Endothelial cell of umbilical vein (primary cell): ENCODE measurements around the gene TMOD1. TPM values are rescaled to one million over a fixed set of nuclear protein-coding genes. Genes with fewer than 3 reads are reported as not detected.

Source experiments
- BruUV-seq: library from RNA; stranded (reverse); fragments of 400-500 nt; replicated peaks from 2 replicates; lab custom pipeline; 2021; lab: Mats Ljungman, UMichigan
- CTCF ChIA-PET: fragments of 300-600, 350-600 bp; sonication (Branson Sonifier 250); formaldehyde crosslinking; loops from one replicate; lab custom pipeline; 2021; ENCODE audit warnings: antibody characterized with exemption, inconsistent platforms; lab: Charles Lee
- POLR2A ChIA-PET: fragments of 300-600, 350-600 bp; sonication (Branson Sonifier 250); formaldehyde crosslinking; loops from one replicate; lab custom pipeline; 2021; ENCODE audit warnings: antibody characterized with exemption, inconsistent platforms; lab: Charles Lee
- DNase-seq: peaks from one replicate; pipeline ENCODE4 v3.0.0-alpha.2; 2011; ENCODE audit warnings: low read depth, low spot score
- FAIRE-seq: peaks from 2 replicates; lab custom pipeline; 2011; peaks lifted over from hg19 to GRCh38; lab: Jason Lieb, UNC
- H2AFZ ChIP-seq: 2 replicates; pipeline ENCODE4 v1.6.0; 2012; ENCODE audit warnings: low read depth, low read length, control low read depth, inconsistent platforms
- H3K27ac ChIP-seq: 2 replicates; pipeline ENCODE4 v1.5.1; 2011; ENCODE audit warnings: low read depth, mild to moderate bottlenecking, control low read depth, low read length, moderate library complexity; ENCODE audit not compliant: insufficient read depth
- H3K27me3 ChIP-seq, 2 experiments: 2 replicates each; pipeline versions ENCODE4 v1.6.0 to v1.6.1; 2011; ENCODE audit warnings: low read length in 2 of 2, mixed read lengths in 1 of 2; ENCODE audit not compliant: control insufficient read depth in 2 of 2, insufficient read depth in 2 of 2
- H3K36me3 ChIP-seq, 2 experiments: 2 replicates in 1 of 2; 3 replicates in 1 of 2; pipeline ENCODE4 v1.5.1; 2011; ENCODE audit warnings: low read length in 2 of 2, mild to moderate bottlenecking in 1 of 2, moderate library complexity in 1 of 2; ENCODE audit not compliant: control insufficient read depth in 2 of 2, insufficient read depth in 2 of 2; ENCODE audit errors: extremely low read depth in 1 of 2
- H3K4me1 ChIP-seq: 3 replicates; pipeline ENCODE4 v1.5.1; 2011; ENCODE audit warnings: mild to moderate bottlenecking, low read length; ENCODE audit not compliant: control insufficient read depth, insufficient read depth; ENCODE audit errors: extremely low read depth
- H3K4me2 ChIP-seq: 2 replicates; pipeline ENCODE4 v1.6.1; 2011; ENCODE audit warnings: low read length, control low read depth, mixed read lengths; ENCODE audit not compliant: insufficient read depth
- H3K4me3 ChIP-seq, 3 experiments: fragments of 200-600 bp in 1 of 3; sonication (generic), shearing (Covaris generic) in 1 of 3; replicated peaks in 1 of 3; 2 replicates each; pipeline ENCODE4 v1.5.1; 2011 to 2016; ENCODE audit warnings: control low read depth in 3 of 3, low read length in 3 of 3, mild to moderate bottlenecking in 2 of 3, inconsistent platforms in 1 of 3, low read depth in 1 of 3, moderate library complexity in 1 of 3; ENCODE audit not compliant: insufficient read depth in 1 of 3
- H3K79me2 ChIP-seq: 2 replicates; pipeline ENCODE4 v1.6.0; 2012; ENCODE audit warnings: low read length, inconsistent platforms; ENCODE audit not compliant: control insufficient read depth, insufficient read depth
- H3K9ac ChIP-seq: replicated peaks from 2 replicates; pipeline ENCODE3; 2011; ENCODE audit warnings: low read length, control low read depth; ENCODE audit not compliant: insufficient read depth; ENCODE audit errors: extremely low read depth
- H3K9me1 ChIP-seq: replicated peaks from 3 replicates; pipeline ENCODE4 v1.6.0; 2011; ENCODE audit warnings: mild to moderate bottlenecking, low read length; ENCODE audit not compliant: control insufficient read depth, insufficient read depth; ENCODE audit errors: extremely low read depth
- H3K9me3 ChIP-seq: replicated peaks from 2 replicates; pipeline ENCODE4 v1.5.1; 2012; ENCODE audit warnings: low read length, inconsistent platforms; ENCODE audit not compliant: control insufficient read depth, insufficient read depth
- H4K20me1 ChIP-seq: replicated peaks from 2 replicates; pipeline ENCODE3; 2011; ENCODE audit warnings: mild to moderate bottlenecking, low read length; ENCODE audit not compliant: control insufficient read depth, insufficient read depth; ENCODE audit errors: extremely low read depth
- CTCF ChIP-seq, 2 donors: IDR thresholded peaks; 1 replicate in 1 of 2; 2 replicates in 1 of 2; pipeline ENCODE4 v1.5.1; 2011; ENCODE audit warnings: low read length in 2 of 2, mild to moderate bottlenecking in 2 of 2, moderate library complexity in 2 of 2, control low read depth in 1 of 2, inconsistent platforms in 1 of 2, low read depth in 1 of 2; ENCODE audit not compliant: insufficient read depth in 1 of 2; ENCODE audit errors: extremely low read depth in 1 of 2
- EZH2 ChIP-seq: IDR thresholded peaks from 2 replicates; pipeline ENCODE4 v1.6.1; 2012; ENCODE audit warnings: borderline replicate concordance, low read depth, mild to moderate bottlenecking, moderate library complexity, low read length, inconsistent platforms; ENCODE audit not compliant: severe bottlenecking
- FOS ChIP-seq: IDR thresholded peaks from 2 replicates; pipeline ENCODE4 v1.6.1; 2011; ENCODE audit warnings: mild to moderate bottlenecking, low read length, moderate library complexity, borderline replicate concordance; ENCODE audit not compliant: insufficient read depth
- GATA2 ChIP-seq: IDR thresholded peaks from 2 replicates; pipeline ENCODE4 v1.7.0; 2011; ENCODE audit warnings: low read depth, mild to moderate bottlenecking, moderate library complexity, mixed read lengths, low read length; ENCODE audit not compliant: insufficient read length, insufficient read depth
- JUN ChIP-seq: IDR thresholded peaks from 2 replicates; pipeline ENCODE4 v1.6.1; 2011; ENCODE audit warnings: borderline replicate concordance, low read depth; ENCODE audit not compliant: insufficient read length, insufficient read depth
- MAX ChIP-seq: IDR thresholded peaks from 2 replicates; pipeline ENCODE4 v1.6.1; 2011; ENCODE audit not compliant: insufficient read depth, insufficient read length
- MYC ChIP-seq: IDR thresholded peaks from one replicate; pipeline ENCODE4 v1.6.1; 2011; ENCODE audit warnings: mild to moderate bottlenecking, low read depth, low read length
- POLR2A ChIP-seq: IDR thresholded peaks from 2 replicates; pipeline ENCODE4 v1.6.1; 2012; ENCODE audit warnings: low read depth, mild to moderate bottlenecking, control low read depth, low read length
- POLR2AphosphoS5 ChIP-seq: IDR thresholded peaks from 2 replicates; pipeline ENCODE4 v1.6.1; 2012; ENCODE audit warnings: low read depth, mild to moderate bottlenecking, control low read depth, low read length, moderate library complexity; ENCODE audit not compliant: insufficient read depth
- dilution Hi-C: fragments of 300-500 bp; cut with MboI; formaldehyde crosslinking; loops from one replicate; pipeline ENCODE4 v1.15.0; 2019; ENCODE audit warnings: low sequenced_read_pairs; ENCODE audit not compliant: extremely low pct_ligation_motif_present
- intact Hi-C: fragments of 100-400 bp; cut with micrococcal nuclease; formaldehyde crosslinking; loops from one replicate; pipeline ENCODE4 v1.10.0; 2022
- polyA plus RNA-seq, 4 experiments: library from polyadenylated mRNA; depleted of rRNA in 3 of 4; stranded (reverse) in 3 of 4; unstranded in 1 of 4; fragments of >200 nt; gene quantifications; 2 replicates each; pipeline versions ENCODE4 v1.2.1 to v1.2.3, GENCODE V29; 2011 to 2012; ENCODE audit warnings: missing spikeins in 1 of 4
- total RNA-seq: library from RNA; stranded (reverse); gene quantifications from 2 replicates; pipeline ENCODE4 v1.2.3, GENCODE V29; 2021

TMOD1 gene
- total and polyA plus RNA-seq, 2 donors (not counting 3 experiments of a cell fraction or from before 2014, with no cell fraction given), result 0.26 to 1.4 TPM

DNA sequence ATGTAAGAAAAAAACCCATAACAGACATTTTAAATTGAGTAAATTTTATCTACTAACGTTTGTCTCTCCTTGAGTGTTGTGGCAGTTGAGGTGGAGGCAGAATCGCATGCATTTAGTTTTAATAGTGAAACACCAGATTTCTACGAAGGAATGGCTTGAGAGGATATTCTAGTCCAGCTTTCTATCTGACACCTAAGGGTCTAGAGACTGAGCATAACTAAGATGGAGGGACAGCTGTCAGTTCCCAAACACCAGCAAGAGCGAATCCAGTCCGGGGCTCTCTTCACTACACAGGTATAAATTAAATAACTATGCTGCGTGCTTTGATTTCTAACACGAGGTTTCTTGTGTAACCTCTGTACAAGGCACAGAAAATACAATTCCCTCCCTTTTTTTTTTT is 133.6 kb downstream of the TMOD1 start:
- Histone ChIP-seq H3K27ac (peak overlapping the region; percentile 94), H3K9ac (peak overlapping the region; percentile 100), H3K27me3 (no peaks in the 10 kb centered on the region), H3K79me2 (peaks cover 77% of the 10 kb centered on the region), H3K4me3 (peak overlapping the region in 1 of 3 experiments; percentile 99), H3K9me1 (no peaks in the 10 kb centered on the region), H2AFZ (no peak overlapping the region), H4K20me1 (peaks cover 9% of the 10 kb centered on the region), H3K4me2 (peak overlapping the region; percentile 97), H3K36me3 (no peaks in the 10 kb centered on the region), H3K4me1 (peaks cover 28% of the 10 kb centered on the region), H3K9me3 (no peaks in the 10 kb centered on the region)
- no peak for FAIRE-seq
- DNase-seq, result no peak
- ChIA-PET POLR2A (no interaction called here), CTCF (no interaction called here)
- no TSS peak for BruUV-seq
- dilution Hi-C loops, result no loop called here
- TF ChIP-seq POLR2AphosphoS5 (no peak), MAX (no peak), JUN (no peak), FOS (no peak), MYC (no peak), POLR2A (no peak), EZH2 (no peak), GATA2 (no peak), CTCF (IDR thresholded peaks at IDR 0.05; ENCODE audit: extremely low read depth in 1 of 2, insufficient read depth in 1 of 2, low read depth in 1 of 2, low read length in 2 of 2) (no peak)
- intact Hi-C loops, result no loop called here
